Ovary (tissue), 9 donors: ENCODE results near the gene SLC43A2. TPM values are rescaled to one million over a fixed set of nuclear protein-coding genes. Genes with fewer than 3 reads are reported as not detected.

Experiments used
- DNase-seq, 5 donors: peaks; one replicate each; pipeline ENCODE4 v3.0.0-alpha.2; 2019 to 2020
- H3K27ac ChIP-seq, 2 donors: fragments of 200-600 bp; one replicate each; pipeline versions ENCODE4 v1.5.1 to v1.8.0; 2019 to 2022
- H3K27me3 ChIP-seq: fragments of 200-600 bp; one replicate; pipeline ENCODE4 v1.8.0; 2022
- H3K36me3 ChIP-seq: fragments of 200-600 bp; sonication (generic); one replicate; pipeline ENCODE4 v1.5.1; 2019
- H3K4me1 ChIP-seq: one replicate; pipeline ENCODE4 v1.8.1; 2013; ENCODE audit warnings: mild to moderate bottlenecking, moderate library complexity; ENCODE audit not compliant: insufficient read depth
- H3K4me3 ChIP-seq: fragments of 200-600 bp; sonication (generic); one replicate; pipeline ENCODE4 v1.5.1; 2017
- H3K9me3 ChIP-seq, 2 donors: fragments of 200-600 bp in 1 of 2; sonication (generic) in 1 of 2; one replicate each; pipeline versions ENCODE4 v1.5.1 to v1.8.1; 2013 to 2019; ENCODE audit warnings: mild to moderate bottlenecking in 1 of 2, moderate library complexity in 1 of 2
- EP300 ChIP-seq: sonication (generic); formaldehyde crosslinking; IDR thresholded peaks from one replicate; pipeline ENCODE4 v1.6.1; 2017; ENCODE audit warnings: antibody characterized with exemption
- POLR2A ChIP-seq: fragments of 450-650 bp; IDR thresholded peaks from one replicate; pipeline ENCODE4 v1.6.1; 2017; ENCODE audit warnings: antibody characterized with exemption, mild to moderate bottlenecking, moderate library complexity
- WGBS, 3 donors: extraction: QIAGEN DNeasy Blood & Tissue Kit in 1 of 3; methylation state at CpG; one replicate each; pipeline versions ENCODE4 v1.1.5 to v1.1.7; 2013 to 2017; 5-methylcytosine and 5-hydroxymethylcytosine counted together
- intact Hi-C, 4 donors: fragments of 100-400 bp; cut with DNase I; formaldehyde crosslinking; loops; one replicate each; pipeline versions ENCODE4 v1.11.0 to v1.15.1; 2022 to 2023
- polyA plus RNA-seq, 2 donors: library from polyadenylated mRNA; stranded (reverse); fragments of 200-250 nt in 1 of 2; fragments of 350-450 nt in 1 of 2; fragmentation: Illumina TruSeq in 1 of 2; extraction: RNeasy Lipid Tissue Mini Kit (QIAGEN cat#74804) in 1 of 2; gene quantifications; one replicate each; pipeline ENCODE4 v1.2.3, GENCODE V29; 2013 to 2014
- total RNA-seq, 7 donors: library from RNA; depleted of rRNA in 2 of 7; stranded (reverse); fragments of >200 nt in 2 of 7; fragmentation: NEBNext Ultra II Directional in 3 of 7; extraction: Animal tissue kit (Norgen Biotek cat#: 25700) in 3 of 7; gene quantifications; one replicate each; pipeline versions ENCODE4 v1.1.0 to v1.2.4, GENCODE V29; 2016 to 2023
- TF ChIP-seq, protein P1 (sequence below), 3 donors: fragments of 450-650 bp in 2 of 3; fragments of 200-600 bp in 1 of 3; IDR thresholded peaks; one replicate each; pipeline versions ENCODE4 v1.5.1 to v1.8.0; 2016 to 2022; ENCODE audit warnings: antibody characterized with exemption in 3 of 3, mild to moderate bottlenecking in 1 of 3
- donor health status: DM: no; HTN: no; CAD: no; lungs with moderate emphysema.
- donor health status: DM: no; HTN: no; CAD: no.
- donor health status: Bipolar disorder and iron deficiency.
- donor health status: DM: yes; HTN: yes; CAD: no.
- donor health status: DM: no; HTN: no; CAD: no.
- donor health status: DM: yes; HTN: yes; CAD: no.

The SLC43A2 gene
- total and polyA plus RNA-seq, 9 donors, result 3.5 to 24.6 (median 7.1) TPM

DNA sequence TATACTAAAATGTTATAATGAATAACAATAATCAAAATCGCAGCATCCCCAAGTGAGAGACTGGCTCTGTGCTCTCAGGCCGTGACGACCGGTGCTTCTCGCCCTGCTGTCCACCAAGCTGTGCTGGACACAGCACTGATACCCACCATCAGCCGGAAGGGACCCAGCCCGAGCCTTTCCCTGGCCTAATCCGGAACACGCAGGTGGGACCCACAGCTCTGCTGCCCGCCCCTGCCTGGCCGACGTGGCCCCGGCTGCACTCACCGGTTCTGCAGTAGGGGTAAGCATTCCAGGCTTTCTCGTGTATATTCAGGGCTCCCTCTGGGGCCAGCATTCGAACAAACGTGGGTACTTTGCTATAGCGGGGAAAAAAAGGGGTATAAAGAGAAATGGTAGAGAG is 80.6 kb downstream of the SLC43A2 start:
- Histone ChIP-seq H3K36me3 (no peaks in the 10 kb centered on the region), H3K4me3 (no peak overlapping the region), H3K27ac (no peak overlapping the region), H3K27me3 (no peaks in the 10 kb centered on the region), H3K4me1 (no peaks in the 10 kb centered on the region), H3K9me3 (no peaks in the 10 kb centered on the region)
- TF ChIP-seq, protein P1, sequence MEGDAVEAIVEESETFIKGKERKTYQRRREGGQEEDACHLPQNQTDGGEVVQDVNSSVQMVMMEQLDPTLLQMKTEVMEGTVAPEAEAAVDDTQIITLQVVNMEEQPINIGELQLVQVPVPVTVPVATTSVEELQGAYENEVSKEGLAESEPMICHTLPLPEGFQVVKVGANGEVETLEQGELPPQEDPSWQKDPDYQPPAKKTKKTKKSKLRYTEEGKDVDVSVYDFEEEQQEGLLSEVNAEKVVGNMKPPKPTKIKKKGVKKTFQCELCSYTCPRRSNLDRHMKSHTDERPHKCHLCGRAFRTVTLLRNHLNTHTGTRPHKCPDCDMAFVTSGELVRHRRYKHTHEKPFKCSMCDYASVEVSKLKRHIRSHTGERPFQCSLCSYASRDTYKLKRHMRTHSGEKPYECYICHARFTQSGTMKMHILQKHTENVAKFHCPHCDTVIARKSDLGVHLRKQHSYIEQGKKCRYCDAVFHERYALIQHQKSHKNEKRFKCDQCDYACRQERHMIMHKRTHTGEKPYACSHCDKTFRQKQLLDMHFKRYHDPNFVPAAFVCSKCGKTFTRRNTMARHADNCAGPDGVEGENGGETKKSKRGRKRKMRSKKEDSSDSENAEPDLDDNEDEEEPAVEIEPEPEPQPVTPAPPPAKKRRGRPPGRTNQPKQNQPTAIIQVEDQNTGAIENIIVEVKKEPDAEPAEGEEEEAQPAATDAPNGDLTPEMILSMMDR (IDR thresholded peaks at IDR 0.05), result no peak
- TF ChIP-seq EP300 (no peak), POLR2A (no peak)
- intact Hi-C loops, result no loop called here
- no peak for DNase-seq
- 91 to 93% (median 92%) methylated on average over 18 of the region's 18 CpGs for WGBS, 3 donors

GRCh38 chr17:1546292-1546922 is 82.2 kb downstream of the SLC43A2 start:
- no peaks in the 10 kb centered on the region for H3K36me3 ChIP-seq
- no peaks in the 10 kb centered on the region for H3K9me3 ChIP-seq
- H3K27me3 ChIP-seq, result no peaks in the 10 kb centered on the region
- no peak overlapping the region for H3K27ac ChIP-seq
- WGBS, 3 donors, result 78 to 93% (median 89%) methylated on average over 6 of the region's 6 CpGs
- H3K4me3 ChIP-seq, result no peak overlapping the region
- DNase-seq, result no peak
- H3K4me1 ChIP-seq, result no peaks in the 10 kb centered on the region
- intact Hi-C loops, result no loop called here
- TF ChIP-seq, protein P1 (IDR thresholded peaks at IDR 0.05), result no peak
- no peak for TF ChIP-seq EP300
- no peak for TF ChIP-seq POLR2A

GRCh38 chr17:1545618-1546017 is 83.0 kb downstream of the SLC43A2 start:
- Histone ChIP-seq H3K27ac (no peak overlapping the region), H3K4me1 (no peaks in the 10 kb centered on the region), H3K27me3 (no peaks in the 10 kb centered on the region), H3K4me3 (no peak overlapping the region), H3K9me3 (no peaks in the 10 kb centered on the region), H3K36me3 (no peaks in the 10 kb centered on the region)
- TF ChIP-seq EP300 (no peak), POLR2A (no peak)
- TF ChIP-seq, protein P1 (IDR thresholded peaks at IDR 0.05), result no peak
- WGBS, 3 donors, result 85 to 91% (median 88%) methylated on average over 9 of the region's 9 CpGs
- DNase-seq, result no peak
- intact Hi-C loops, result no loop called here

DNA sequence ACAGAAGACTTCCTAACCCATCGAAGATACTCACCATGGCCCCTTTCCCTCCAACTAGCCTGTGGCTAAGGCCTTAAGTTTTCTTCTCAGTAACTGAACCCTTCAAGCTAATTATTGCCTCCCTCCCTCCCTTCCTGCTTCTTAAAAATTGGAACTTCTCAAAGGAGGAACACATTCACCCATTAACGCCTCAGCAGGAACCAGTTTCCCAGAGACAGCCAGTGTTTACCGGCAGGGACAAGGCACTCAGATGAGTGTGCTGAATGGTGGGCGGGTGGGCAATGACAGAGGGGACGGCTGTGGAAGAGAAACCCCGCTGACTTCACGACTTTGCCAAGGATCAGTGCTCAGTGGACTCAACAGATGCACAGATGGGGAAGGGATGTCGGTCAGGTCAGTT is 86.3 kb downstream of the SLC43A2 start:
- Histone ChIP-seq H3K27ac (no peak overlapping the region), H3K27me3 (no peaks in the 10 kb centered on the region), H3K4me1 (no peaks in the 10 kb centered on the region), H3K4me3 (no peak overlapping the region), H3K9me3 (no peaks in the 10 kb centered on the region), H3K36me3 (no peaks in the 10 kb centered on the region)
- intact Hi-C loops, result no loop called here
- 79 to 87% (median 80%) methylated on average over 8 of the region's 8 CpGs for WGBS, 3 donors
- TF ChIP-seq, protein P1 (IDR thresholded peaks at IDR 0.05), result no peak
- TF ChIP-seq POLR2A, result no peak
- TF ChIP-seq EP300, result no peak
- DNase-seq, result no peak
